Loucy (cell line): ENCODE measurements around the gene ALKBH1.

ENCODE experiments used
- H2AFZ ChIP-seq: fragments of 200-600 bp; sonication (generic); 2 replicates; pipeline ENCODE4 v1.6.0; 2016; ENCODE audit warnings: antibody characterized with exemption, mild to moderate bottlenecking, low read length, moderate library complexity
- H3F3A ChIP-seq: fragments of 200-600 bp; 2 replicates; pipeline ENCODE4 v1.6.0; 2016; ENCODE audit warnings: antibody characterized with exemption, low read depth, mild to moderate bottlenecking
- H3K27me3 ChIP-seq: fragments of 200-600 bp; sonication (generic); 2 replicates; pipeline ENCODE4 v1.6.1; 2014; ENCODE audit warnings: low read length, mild to moderate bottlenecking; ENCODE audit not compliant: insufficient read depth, poor library complexity, severe bottlenecking
- H3K36me3 ChIP-seq: fragments of 200-600 bp; sonication (generic); 2 replicates; pipeline ENCODE4 v1.6.1; 2016; ENCODE audit warnings: low read length; ENCODE audit not compliant: insufficient read depth
- H3K4me1 ChIP-seq: fragments of 200-600 bp; sonication (generic); 2 replicates; pipeline ENCODE4 v1.5.1; 2014; ENCODE audit warnings: low read length, mild to moderate bottlenecking; ENCODE audit not compliant: insufficient read depth, poor library complexity, severe bottlenecking
- H3K4me2 ChIP-seq: fragments of 200-600 bp; sonication (generic); 2 replicates; pipeline ENCODE4 v1.6.0; 2014; ENCODE audit warnings: antibody characterized with exemption, low read length, low read depth, mild to moderate bottlenecking; ENCODE audit not compliant: poor library complexity, severe bottlenecking
- H3K4me3 ChIP-seq: fragments of 200-600 bp; sonication (generic); 2 replicates; pipeline ENCODE4 v1.5.1; 2014; ENCODE audit warnings: low read length, mild to moderate bottlenecking, mixed read lengths; ENCODE audit not compliant: poor library complexity, severe bottlenecking
- H3K79me2 ChIP-seq: fragments of 200-600 bp; sonication (generic); 2 replicates; pipeline ENCODE4 v1.6.1; 2014; ENCODE audit warnings: low read length; ENCODE audit not compliant: insufficient read depth
- H3K9ac ChIP-seq: fragments of 200-600 bp; sonication (generic); 2 replicates; pipeline ENCODE4 v1.6.0; 2014; ENCODE audit warnings: mild to moderate bottlenecking, low read depth, low read length, moderate library complexity; ENCODE audit not compliant: poor library complexity, severe bottlenecking
- H3K9me2 ChIP-seq: fragments of 200-600 bp; sonication (generic); replicated peaks from 2 replicates; pipeline ENCODE4 v1.6.1; 2016; ENCODE audit warnings: low read depth, low read length, mixed read lengths
- H3K9me3 ChIP-seq: fragments of 200-600 bp; sonication (generic); 2 replicates; pipeline ENCODE4 v1.6.1; 2014; ENCODE audit warnings: mild to moderate bottlenecking, antibody characterized with exemption, low read length, low read depth; ENCODE audit not compliant: insufficient read depth
- H4K20me1 ChIP-seq: fragments of 200-600 bp; sonication (generic); 2 replicates; pipeline ENCODE4 v1.6.0; 2014; ENCODE audit warnings: antibody characterized with exemption, low read length, mild to moderate bottlenecking; ENCODE audit not compliant: insufficient read depth, poor library complexity, severe bottlenecking
- EZH2phosphoT487 ChIP-seq: fragments of 200-600 bp; IDR thresholded peaks from 2 replicates; pipeline ENCODE4 v1.6.1; 2018; ENCODE audit warnings: antibody characterized with exemption, mild to moderate bottlenecking, moderate library complexity, borderline replicate concordance
- TF ChIP-seq, protein P1 (sequence below): fragments of 200-600 bp; sonication (generic); conservative IDR thresholded peaks from 2 replicates; pipeline ENCODE4 v1.5.1; 2014; ENCODE audit warnings: mild to moderate bottlenecking, antibody characterized with exemption, low read length

ALKBH1 gene

DNA sequence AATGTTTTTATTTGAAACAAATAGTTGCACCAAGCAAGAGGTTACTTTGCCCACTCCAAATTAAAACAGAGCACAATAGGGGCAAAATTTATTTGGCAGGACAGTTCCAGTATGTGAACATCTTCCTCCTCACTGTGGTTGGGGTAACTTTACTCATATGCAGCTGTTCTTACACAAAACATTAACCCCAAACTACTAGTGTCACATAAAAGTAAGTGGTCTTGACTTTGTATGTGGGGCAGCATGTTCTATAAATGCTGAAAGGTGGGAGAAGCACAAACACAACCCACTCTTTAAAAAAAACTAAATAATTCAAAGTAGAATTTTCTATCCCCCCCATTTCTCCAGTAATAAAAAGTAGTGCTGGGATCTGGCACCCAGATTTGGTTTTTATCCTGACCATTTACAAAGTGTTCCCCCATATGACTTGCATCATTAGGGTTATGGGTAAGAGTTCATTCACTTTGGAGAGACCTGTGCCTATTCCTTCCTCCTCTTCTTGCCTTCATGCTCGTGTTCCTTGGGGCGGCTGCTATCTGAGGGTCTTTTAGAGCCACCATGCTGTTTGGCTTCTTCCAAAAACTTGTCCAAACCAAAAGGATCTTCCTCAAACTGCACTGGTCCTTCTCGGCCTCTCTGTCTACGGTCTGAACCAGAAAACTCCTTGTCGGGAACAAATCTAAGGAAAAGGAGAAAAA, 9.9 kb upstream of the ALKBH1 start:
- H3K4me3 ChIP-seq: no peak overlapping the region
- H3K27me3 ChIP-seq: no peaks in the 10 kb centered on the region
- H3K4me1 ChIP-seq: peaks cover 1% of the 10 kb centered on the region
- H4K20me1 ChIP-seq: peaks cover 15% of the 10 kb centered on the region
- no peak overlapping the region for H3K4me2 ChIP-seq
- H3F3A ChIP-seq: no peaks in the 10 kb centered on the region; the same call in 1 of the 2 replicates
- no peaks in the 10 kb centered on the region for H3K9me3 ChIP-seq
- no peak overlapping the region for H2AFZ ChIP-seq
- no peak overlapping the region for H3K9ac ChIP-seq
- TF ChIP-seq EZH2phosphoT487: no peak
- peaks cover 23% of the 10 kb centered on the region; the same call in 1 of the 2 replicates for H3K79me2 ChIP-seq
- H3K36me3 ChIP-seq: peaks cover 90% of the 10 kb centered on the region
- H3K9me2 ChIP-seq: no peaks in the 10 kb centered on the region

DNA sequence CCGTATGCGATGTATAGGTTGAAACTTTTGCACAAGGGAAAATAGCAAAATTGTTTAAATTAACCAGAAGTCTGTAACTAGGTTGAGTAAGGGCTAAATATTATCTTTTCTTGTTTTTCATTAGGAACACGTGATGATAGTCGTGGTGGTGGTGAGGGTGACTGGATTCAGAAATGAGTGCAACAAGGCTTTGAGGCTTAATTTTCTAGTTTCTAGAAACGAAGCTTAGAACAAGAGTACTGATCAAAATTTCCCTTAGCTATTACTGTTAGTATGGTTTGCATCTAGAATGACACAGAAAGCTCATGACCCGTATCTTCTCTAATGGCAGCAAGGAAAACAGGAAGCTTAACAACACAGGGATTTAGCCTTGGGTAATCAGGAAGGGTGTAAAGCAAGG, 7.1 kb upstream of the ALKBH1 start:
- Histone ChIP-seq H3F3A (no peaks in the 10 kb centered on the region; the same call in 1 of the 2 replicates), H3K36me3 (peaks cover 82% of the 10 kb centered on the region)
- TF ChIP-seq, protein P1, sequence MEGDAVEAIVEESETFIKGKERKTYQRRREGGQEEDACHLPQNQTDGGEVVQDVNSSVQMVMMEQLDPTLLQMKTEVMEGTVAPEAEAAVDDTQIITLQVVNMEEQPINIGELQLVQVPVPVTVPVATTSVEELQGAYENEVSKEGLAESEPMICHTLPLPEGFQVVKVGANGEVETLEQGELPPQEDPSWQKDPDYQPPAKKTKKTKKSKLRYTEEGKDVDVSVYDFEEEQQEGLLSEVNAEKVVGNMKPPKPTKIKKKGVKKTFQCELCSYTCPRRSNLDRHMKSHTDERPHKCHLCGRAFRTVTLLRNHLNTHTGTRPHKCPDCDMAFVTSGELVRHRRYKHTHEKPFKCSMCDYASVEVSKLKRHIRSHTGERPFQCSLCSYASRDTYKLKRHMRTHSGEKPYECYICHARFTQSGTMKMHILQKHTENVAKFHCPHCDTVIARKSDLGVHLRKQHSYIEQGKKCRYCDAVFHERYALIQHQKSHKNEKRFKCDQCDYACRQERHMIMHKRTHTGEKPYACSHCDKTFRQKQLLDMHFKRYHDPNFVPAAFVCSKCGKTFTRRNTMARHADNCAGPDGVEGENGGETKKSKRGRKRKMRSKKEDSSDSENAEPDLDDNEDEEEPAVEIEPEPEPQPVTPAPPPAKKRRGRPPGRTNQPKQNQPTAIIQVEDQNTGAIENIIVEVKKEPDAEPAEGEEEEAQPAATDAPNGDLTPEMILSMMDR: no peak
- no peak for TF ChIP-seq EZH2phosphoT487

DNA sequence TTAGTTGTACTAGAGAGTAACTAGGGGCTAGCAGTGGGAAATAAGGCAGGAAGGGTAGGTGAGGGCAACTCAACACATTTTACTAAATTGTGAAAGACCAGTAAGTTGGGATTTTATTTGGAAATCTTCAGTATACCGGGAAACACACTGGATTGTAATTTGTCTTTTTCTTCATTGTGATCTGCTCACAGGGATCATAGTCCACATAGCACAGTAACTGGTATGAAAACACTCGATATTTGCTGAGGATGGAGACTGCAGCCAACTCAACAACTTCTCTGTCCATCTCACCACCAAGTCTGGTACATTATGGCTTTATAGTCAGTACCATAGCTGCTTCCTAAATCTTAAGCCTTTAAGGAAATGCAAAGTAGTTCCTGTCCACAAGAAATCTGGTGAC, 2.5 kb upstream of the ALKBH1 start:
- H3K9me2 ChIP-seq: no peaks in the 10 kb centered on the region
- H3K79me2 ChIP-seq: peaks cover 87% of the 10 kb centered on the region
- no peak for TF ChIP-seq EZH2phosphoT487
- TF ChIP-seq, protein P1: no peak
- peaks cover 33% of the 10 kb centered on the region for H3K4me1 ChIP-seq
- no peaks in the 10 kb centered on the region for H3F3A ChIP-seq
- no peaks in the 10 kb centered on the region for H3K27me3 ChIP-seq
- H3K4me3 ChIP-seq: peak overlapping the region; percentile 95
- no peaks in the 10 kb centered on the region for H3K9me3 ChIP-seq
- H3K4me2 ChIP-seq: peak overlapping the region; percentile 97
- no peak overlapping the region for H3K9ac ChIP-seq
- H2AFZ ChIP-seq: no peak overlapping the region
- peaks cover 60% of the 10 kb centered on the region for H4K20me1 ChIP-seq
- peaks cover 41% of the 10 kb centered on the region for H3K36me3 ChIP-seq

More for the DNA sequence above, 7.1 kb upstream of the ALKBH1 start:
- no peak overlapping the region for H3K4me3 ChIP-seq
- no peak overlapping the region for H3K9ac ChIP-seq
- H2AFZ ChIP-seq: no peak overlapping the region
- H3K4me1 ChIP-seq: peaks cover 10% of the 10 kb centered on the region
- no peak overlapping the region for H3K4me2 ChIP-seq
- H3K9me2 ChIP-seq: no peaks in the 10 kb centered on the region
- no peaks in the 10 kb centered on the region for H3K9me3 ChIP-seq
- no peaks in the 10 kb centered on the region for H3K27me3 ChIP-seq
- H3K79me2 ChIP-seq: peaks cover 45% of the 10 kb centered on the region
- peaks cover 27% of the 10 kb centered on the region for H4K20me1 ChIP-seq

DNA sequence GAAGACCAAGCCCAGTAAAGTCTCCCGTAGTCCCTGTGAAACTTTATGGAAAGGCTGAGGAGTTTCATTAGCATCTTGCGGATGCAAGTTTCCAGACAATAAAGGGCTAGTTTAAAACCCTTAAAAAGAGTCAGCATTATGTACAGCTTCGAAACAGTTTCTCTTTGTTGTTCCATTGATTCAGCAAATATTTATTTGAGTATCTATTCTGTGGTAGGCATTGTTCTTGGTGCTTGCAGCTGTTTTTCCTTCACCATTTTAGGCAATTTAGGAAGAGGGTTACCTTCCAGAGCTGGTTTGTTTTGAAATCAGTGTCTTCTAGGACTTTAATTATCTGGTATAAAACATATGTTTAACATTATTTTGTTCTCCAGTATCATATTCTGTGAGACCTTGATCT, 1.6 kb upstream of the ALKBH1 start:
- H3K9me2 ChIP-seq: no peaks in the 10 kb centered on the region
- no peaks in the 10 kb centered on the region for H3F3A ChIP-seq
- H3K79me2 ChIP-seq: peaks cover 82% of the 10 kb centered on the region
- H2AFZ ChIP-seq: no peak overlapping the region
- H4K20me1 ChIP-seq: peaks cover 51% of the 10 kb centered on the region
- peak overlapping the region; percentile 89 for H3K9ac ChIP-seq
- peak overlapping the region; percentile 97 for H3K4me2 ChIP-seq
- peaks cover 37% of the 10 kb centered on the region for H3K36me3 ChIP-seq
- peak overlapping the region; percentile 95 for H3K4me3 ChIP-seq
- TF ChIP-seq, protein P1: no peak
- no peak for TF ChIP-seq EZH2phosphoT487
- no peaks in the 10 kb centered on the region for H3K27me3 ChIP-seq
- no peaks in the 10 kb centered on the region for H3K9me3 ChIP-seq
- H3K4me1 ChIP-seq: peaks cover 33% of the 10 kb centered on the region
